Effector CD4-positive, alpha-beta T cell (primary cell): Measurements from ENCODE around the gene ENO4.

ENCODE experiments used
- DNase-seq: peaks from one replicate; pipeline ENCODE4 v3.0.0-alpha.2; 2020

Gene ENO4

DNA sequence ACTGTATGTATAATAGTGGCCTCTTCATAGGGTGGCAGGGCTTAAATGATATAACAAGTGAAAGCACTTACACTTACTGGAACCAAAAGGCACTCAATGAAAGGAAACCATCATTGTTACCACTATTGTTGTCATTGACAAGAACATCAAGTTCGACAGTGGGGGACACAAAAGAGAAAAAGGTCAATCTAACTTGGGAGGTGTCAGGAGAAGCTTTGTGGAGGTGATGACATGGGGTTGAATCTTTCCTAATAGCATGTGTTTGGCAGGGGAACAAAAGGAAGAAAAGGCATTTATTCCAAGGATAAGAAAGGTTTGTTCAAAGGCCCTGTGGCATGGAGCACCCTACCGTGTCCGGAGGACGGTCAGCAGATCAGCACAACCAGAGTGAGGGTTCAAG is 18.2 kb upstream of the ENO4 start:
- DNase-seq: no peak

DNA sequence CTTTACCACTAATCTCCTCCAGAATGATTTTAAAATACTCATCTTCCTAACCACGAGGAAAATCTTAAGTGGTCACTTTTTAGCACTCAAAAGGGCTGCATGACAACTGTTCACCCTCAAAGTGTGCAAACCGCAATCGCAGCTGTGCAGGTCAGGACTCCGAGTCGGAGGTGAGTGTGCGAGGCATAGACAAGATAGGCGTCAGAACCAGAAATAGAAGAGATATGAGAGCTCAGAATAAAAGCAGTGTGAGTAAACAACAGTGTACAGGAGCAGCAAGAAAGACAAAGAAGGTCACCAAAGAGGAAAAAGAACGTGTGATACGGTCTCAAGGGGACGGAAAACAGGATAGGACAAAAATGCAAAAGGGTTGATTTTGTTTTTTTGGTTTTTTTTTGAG is 17.5 kb upstream of the ENO4 start:
- DNase-seq: no peak

DNA sequence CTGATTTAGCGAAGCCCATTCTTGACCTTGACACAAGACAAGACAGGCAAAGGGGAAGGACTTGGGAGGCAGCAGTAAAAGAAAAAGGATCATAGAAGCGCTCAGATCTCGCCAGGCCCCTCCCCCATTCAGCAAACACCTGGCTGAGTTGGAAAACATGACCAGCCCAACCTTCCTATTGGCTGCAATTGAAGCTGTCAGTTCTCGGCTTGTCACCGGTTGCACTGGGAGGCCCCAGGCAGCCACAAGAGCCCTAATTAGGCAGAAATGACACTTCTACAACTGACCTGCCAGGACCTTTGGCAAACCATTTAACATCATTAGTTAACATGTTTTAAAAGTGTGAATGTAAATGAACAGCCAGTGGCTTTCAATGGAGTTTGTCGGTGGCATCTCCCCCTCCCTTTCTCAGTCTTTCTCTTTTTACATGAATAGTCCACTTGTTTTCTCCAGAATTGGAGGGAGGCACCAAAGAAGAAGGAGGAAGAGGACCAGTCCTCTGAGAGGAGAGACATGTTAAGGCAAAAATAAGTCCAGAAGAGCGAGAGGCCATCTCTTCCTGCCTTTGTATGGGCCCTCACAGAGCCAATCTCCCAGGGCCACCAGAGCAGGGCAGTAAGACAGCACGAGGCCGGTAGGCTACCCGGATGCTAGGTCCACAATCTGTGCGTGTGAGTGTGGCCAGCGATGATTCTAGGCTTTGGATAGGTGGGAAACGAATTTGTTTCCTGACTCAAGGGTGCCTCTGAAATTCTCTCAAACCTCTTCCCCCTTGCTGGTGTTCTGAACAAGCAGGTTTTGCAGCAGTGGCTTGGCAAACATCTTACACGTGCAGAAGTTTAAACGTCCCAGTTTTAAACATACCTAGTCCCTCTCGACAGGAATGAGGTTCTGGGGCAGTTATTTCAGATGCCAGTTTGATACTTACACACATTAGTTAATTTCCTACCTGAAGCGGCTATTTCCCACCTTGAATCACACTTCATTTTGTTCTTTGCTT is 15.0 kb upstream of the ENO4 start:
- DNase-seq: no peak

DNA sequence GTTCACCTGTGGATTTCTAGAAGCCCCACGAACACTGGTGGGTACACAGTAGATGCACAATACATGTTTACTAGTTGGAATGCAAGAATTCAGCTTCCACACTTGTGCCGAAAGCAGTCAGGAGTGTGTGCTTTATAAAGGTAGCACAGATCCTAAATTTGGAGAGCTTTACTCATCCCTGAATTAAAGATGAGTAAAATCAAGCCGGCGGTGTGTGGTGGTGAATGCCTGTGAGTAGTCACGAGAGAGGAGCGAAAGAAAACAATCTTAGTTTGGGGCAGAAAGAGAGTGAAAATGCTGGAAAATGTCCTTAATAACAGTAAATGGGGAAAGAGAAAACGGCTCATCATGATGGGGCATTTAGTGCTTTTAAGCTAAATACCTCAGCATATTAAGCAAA is 13.6 kb upstream of the ENO4 start:
- no peak for DNase-seq

DNA sequence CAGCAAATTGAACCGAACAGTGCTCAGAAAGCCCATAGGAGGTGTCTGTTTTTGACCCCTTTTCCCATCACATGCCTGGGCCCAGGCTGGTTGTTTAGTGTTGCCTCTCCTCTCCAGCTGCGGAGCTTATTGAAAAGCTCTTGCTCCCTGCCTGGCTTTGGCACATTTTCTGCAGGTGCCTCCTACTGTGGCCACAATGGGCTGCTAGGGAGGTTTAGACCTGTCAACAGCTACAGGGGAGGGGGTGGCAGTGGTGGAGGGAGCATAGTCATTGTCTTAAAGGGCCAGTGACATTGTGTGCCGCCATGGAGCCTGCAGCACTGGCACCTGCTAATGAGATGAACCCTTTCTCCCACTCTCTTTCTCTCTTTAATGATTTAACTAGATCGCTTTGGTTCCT is 13.2 kb upstream of the ENO4 start:
- no peak for DNase-seq

DNA sequence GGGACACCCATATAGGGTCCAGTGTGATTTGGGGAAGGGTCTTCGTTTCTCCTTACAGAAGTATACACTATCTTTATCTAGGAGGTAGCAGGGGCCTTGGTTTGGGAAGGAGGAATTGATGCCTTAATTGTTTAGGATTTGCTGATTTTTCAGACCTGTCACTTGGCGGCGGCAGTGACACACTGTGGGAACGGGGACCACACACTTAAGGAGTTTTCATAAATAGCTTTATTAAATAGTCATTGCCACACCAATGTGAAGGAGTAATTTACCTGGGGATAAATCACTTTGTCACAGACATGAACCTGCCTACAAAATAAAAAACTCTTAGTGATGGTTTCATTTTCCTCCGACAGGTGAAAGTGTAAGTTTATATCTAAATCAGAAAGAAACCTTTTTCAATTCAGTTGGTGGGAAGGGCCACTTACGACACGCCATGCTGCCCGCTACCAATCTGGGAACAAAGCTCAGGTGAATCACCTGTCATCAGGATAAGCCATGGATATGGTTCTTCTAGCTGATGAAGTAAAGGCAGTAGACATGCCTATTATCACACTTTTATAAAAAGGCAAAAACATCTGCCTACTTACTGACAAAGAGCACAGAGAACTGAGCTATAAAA is 12.3 kb upstream of the ENO4 start:
- no peak for DNase-seq

DNA sequence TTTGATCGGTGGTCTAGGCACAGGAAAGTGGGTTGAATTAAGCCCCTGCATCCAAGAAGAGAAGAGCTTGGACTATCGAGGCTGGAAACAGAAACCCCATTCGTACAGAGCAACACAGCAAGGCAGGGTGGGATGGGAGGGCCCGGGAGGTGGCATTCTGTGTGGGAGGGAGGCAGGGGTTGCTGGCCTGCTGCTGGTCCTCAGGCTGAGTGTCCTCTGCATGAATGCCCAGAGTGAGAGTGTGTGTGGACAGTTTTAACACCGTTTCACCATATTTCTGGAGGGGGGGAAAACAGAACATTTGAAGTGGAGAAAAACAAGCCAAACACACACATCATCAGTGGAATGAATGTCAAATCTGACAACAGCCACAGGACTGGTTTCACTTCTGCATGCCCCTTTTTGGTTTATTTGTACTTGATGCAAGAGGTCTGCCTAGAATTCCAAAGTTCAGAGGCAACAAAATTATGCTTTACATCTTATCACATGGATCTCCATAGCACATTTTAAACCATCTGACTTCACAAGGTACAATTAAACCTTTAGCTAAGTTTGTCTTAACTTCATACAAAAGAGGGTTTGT is 11.1 kb upstream of the ENO4 start:
- no peak for DNase-seq

DNA sequence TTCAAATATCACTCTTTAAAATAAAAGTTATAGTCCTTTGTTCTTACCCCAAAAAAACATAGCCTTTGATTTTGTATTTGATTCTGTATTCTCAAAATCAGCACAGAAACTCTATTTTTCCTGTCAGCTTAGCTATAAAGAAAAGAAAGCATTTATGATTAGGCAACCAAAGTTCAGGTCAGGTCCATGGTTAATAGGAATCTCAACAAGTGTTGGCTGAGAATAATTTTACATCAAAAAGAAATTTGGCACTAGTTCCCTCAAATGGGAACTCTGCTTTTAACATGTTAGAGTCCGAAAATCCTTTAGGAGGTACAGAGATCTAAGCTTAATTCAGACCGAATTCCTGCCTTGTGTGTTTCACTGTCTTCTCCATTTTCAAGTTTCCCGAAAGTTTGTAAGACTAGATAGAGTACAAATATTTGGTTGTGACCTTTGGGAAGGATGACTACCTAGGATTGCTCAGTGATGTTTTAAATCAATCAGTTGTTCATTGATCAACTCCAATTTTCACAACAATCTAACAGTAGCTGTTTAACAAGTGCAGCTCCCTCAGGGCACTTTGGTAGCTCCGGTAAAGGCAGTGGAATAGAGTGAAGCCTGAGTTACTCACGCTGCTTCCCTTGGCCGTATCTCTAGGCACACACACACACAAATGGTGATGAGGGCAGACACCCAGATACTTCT is 8.8 kb upstream of the ENO4 start:
- DNase-seq: no peak

DNA sequence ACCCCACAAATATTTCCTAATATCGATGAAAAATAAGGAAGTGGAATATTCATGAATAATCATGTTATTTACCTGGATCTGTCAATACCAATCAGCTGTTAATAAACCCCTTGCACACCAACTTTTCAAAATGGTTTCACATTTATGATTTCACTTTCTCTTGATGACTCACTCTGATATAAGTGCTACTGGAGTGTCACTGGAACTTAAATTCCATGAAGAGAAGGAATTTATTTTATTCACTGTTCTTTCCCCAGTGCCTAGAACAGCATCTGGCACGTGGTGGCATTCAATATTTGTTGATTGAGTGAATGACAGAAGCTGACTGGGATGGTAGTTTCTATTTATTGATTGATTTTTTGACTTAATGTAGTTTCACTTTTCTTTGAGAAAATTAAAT is 3.5 kb upstream of the ENO4 start:
- no peak for DNase-seq

DNA sequence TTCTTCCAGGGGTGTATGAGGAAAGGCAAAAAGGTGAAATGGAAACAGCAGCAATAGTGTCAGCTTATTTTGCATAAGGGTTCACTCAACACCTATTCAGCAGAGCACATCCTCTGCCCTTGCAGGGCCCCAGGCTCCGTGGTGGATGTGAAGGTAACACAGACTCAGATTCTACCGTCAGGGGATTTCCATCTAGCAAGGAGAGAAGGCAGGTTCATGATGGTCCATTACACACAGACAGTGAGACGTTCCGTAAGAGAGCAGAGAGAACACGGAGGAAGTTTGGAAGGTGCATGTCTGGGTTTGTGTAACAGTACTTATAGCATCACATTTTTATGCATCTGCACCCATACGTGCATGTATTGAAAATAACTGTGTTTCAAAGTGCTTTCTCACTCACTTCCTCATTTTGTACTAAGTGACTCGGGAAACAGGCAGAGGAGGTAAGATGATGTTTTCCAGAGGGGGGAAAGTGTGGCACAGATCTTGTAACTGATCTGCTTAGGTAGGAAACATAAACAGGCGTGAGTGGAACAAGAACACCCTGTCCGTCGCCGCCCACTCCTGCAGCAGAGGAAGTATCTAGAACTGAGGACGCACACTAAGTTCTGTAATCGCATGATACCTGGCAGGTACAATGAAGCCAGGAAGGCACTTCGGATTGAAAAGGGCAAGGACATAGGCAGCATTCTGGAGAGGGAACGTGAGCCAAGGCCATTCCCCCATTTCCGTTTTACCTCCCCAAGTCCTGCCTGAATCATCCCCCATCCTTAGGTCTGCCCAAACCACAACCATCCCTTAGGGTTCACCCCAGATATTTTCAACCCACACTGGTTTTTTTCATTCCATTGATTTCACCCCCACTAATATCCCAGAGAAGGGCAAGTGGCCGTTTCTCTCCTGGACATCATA is 1.0 kb upstream of the ENO4 start:
- DNase-seq: peak; percentile 24

DNA sequence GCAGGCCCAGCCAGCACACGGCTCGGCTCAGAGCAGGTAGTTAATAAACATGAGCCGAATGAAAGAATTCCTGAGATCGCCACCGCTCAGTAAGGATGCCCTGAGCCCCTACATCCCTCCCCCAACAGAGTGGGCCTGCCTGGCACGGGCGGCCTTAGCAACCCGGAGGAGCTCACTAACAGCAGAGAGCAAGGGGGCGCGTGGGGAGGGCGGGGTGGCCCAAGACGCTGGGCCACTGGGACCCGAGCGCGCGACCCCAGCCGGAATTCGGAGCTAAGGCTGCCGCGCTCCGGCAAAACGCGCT is 403 bp upstream of the ENO4 start:
- DNase-seq: no peak

DNA sequence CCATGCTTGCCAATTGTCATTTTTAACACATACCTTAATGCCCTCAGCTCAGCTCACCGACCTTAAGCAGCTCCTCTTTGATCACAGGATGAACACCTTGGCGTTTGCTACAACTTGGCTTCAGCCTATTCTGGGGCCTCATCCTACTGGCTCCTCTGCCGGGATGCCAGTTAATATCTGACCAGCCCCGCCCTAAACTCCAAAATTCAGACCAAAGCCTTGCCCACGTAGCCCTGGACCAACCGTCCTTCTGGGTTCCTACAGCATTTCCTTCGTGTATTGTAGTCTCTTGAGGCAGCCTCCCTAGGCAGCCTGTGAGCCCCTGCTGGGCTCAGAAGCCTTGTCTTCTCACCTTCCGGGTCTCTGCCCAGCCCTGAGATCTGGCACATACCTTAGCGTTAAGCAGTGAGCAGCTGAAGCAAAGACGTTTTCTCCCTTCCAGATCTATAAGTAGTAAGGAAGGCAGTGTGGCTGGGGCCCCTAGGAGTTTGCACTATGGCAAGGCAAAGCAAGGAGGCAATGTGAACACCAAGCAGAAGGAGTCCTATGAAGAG is 836 bp downstream of the ENO4 start:
- no peak for DNase-seq

DNA sequence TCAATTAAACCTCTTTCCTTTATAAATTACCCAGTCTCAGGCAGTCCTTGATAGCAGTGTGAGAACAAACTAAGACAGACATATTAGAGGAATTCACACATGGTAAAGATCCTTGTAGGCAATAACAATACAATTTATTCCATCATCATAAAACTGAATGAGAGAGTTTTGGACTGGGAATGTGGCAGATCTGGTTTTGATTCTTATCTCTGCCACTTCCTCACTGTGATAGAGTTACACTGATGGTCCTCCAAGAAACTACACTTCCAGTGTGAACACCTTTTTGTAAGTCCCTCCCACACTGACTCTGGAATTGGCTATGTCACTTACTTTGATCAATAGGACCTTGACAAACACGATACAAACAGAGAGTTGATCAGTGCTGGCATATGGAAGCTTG is 2.9 kb downstream of the ENO4 start:
- DNase-seq: no peak

DNA sequence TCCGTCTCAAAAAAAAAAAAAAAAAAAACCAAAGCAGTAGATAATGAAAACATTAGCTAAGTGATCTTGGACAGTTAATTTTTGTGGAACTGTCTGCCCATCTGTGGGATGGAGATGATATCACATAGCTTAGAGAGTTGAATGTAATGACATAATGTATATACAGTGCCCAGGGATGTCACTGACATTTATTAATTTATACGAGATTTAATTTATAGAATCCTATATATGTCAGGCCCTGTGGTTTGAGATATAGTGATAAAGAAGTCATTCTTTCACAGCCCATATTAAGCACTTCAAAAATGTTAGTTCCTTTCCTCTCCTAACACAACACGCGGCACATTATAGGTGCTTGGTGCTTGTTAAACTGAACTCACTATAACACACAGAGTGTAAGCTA is 4.0 kb downstream of the ENO4 start:
- no peak for DNase-seq

DNA sequence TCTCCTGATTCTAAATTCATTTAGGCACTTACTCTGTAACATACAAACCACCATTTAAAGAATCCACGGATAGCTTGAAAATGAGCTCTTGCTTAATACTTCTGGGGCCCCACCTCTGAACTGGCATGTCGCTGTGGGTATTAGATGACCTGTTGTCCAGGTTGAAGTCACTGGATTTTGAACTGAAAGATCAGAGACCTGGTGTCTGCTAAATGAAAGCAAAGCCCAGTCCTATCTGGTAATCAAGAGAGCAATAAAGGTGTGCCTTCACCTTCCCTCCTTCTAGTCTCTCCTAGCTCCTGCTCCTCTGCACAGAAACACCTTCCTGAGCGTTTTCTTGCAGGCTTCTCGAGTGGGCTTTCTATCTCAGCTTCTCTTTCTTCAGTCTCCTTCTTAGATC is 4.4 kb downstream of the ENO4 start:
- DNase-seq: no peak

DNA sequence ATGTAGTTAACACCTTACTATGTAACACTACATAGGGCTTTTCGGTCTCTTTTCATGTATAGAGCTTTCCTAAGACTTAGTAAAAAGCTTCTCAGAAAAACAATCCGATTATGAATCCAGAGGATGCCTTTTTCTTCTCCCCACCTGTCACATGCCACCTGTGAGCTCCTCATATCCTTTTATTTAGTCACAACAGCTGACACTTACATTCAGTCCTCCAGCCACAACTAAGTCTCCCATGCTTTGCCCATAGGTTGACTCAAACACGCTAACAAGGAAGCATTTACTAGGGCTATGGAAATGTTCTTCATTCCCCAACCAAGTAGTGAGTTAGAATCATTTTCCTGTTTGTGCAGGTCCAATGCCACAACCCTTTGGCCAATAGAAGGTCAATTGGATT is 7.9 kb downstream of the ENO4 start:
- no peak for DNase-seq

DNA sequence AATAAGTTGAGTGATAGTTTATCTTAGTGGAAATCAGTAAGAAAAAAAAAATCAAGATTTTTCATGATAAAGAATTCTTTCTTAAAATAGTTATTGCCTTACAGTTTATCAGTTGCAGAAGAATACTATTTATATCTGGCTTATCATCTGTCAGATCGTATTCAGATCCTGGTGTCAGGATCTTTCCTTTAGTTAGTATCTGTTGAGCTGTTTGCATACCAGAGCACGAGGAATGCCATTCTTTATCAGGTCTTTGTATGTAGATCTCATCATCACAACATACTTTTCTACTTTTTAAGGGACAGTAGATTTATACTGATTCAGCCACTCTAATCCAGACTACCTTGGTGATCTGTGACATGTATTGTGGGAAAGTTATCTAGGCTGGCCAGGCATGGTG is 12.5 kb downstream of the ENO4 start:
- no peak for DNase-seq

DNA sequence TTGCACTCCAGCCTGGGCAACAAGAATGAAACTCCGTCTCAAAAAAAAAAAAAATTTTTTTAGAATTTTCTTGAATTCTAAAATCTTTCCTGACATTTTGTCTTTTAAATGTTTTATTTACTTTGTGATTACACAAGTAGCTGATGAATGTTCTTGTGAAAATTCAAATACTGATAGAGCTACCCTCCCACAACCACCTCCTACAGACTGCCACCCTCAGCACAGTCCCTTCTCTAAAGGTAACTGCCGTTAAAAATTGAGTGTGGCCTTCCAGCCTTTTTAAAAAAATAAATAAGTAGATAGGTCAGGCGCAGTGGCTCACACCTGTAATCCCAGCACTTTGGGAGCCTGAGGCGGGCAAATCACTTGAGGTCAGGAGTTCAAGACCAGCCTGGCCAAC is 15.1 kb downstream of the ENO4 start:
- DNase-seq: no peak

DNA sequence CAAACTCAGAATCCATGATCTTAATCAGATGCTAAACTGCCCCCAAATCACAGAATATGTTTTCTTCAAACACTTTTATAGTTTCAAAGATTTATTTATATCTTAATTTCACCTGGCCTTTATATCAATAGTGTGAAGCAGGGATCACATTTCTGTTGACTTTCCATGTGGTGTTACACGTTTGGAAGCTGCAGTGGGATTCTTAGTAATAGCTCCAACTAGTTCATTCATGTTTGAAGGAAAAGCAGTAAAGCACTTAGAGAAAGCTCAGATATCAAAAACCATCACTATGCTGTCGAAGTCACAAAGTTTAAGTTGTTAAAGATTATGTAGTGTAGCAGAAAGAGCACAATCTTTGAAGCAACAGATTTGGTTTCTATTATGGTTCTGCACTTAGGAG is 16.8 kb downstream of the ENO4 start:
- DNase-seq: no peak

DNA sequence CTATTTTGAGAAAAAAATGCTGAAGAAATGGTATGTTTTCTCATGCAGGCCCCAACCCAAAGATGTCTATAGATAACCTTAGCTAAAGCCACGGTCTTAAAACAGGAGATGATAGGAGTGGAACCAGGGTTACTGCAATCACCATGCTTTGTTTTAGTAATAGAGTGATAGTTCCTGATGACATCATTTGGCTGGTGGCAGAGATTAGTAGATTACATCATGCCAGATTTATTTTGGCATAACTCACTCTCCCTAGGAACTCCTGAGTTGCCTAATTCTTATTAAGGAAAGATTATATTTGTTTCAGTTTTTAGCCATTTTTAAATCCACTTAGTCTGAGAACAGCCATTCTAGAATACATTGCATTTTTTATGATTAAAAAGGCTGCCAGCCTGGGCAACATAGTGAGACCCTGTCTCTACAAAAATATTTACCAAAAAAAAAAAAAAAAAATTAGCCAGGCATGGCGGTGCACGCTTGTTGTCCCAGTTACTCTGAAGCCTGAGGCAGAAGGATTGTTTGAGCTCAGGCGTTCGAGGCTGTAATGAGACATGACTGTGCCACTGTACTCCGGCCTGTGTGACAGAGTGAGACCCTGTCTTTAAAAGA is 17.8 kb downstream of the ENO4 start:
- no peak for DNase-seq

DNA sequence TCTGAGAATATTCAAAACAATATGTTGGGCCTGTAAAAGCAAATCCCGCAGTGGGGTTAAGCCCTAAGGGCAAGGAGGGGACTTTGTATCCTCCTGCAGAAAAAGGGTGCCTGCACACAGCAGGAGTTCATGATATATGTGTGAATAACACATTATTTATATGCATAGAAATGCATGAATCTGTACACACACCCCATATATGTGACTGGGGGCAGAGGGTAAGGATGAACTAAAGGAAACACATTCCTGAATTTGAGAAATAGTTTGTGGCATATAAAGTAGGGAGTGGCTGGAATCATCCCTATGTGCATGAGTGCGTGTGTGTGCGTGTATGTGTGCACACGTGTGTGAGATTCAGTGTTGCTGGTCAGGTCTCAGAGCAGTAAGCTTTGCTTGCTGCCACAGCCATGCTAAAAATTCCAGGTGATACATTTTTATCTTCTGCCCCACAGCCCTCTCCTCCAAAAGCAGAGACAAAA is 18.9 kb downstream of the ENO4 start:
- DNase-seq: no peak

DNA sequence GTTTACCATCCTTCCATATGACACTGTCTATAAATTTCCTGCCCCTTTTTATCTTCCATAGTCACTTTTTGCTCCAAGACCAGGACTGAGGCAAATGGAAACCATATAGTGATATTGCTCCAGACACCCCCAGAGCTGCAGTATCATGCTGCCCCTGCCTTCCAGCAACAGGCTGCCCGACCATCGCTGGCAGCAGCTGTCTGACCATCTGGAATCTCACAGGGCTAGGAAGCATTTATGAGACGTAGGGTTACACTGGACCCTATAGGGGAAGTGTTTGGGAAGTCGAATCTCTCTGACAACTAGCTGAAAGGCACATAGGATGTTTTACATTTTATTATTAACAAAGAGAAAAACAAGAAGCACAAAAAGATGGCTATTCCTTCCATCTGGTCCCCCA is 19.4 kb downstream of the ENO4 start:
- DNase-seq: no peak
